WTC11 (cell line): ENCODE results near the gene FAN1. TPM values are rescaled to one million over a fixed set of nuclear protein-coding genes. Genes with fewer than 3 reads are reported as not detected.

ENCODE experiments used
- ATAC-seq: fragments of 200-7000 bp; cut with Tn5 transposase; 2 replicates; pipeline ENCODE4 v1.10.0; 2021; ENCODE audit warnings: mild to moderate bottlenecking, moderate library complexity
- CTCF ChIA-PET: fragments of 300-600 bp; sonication (Branson Sonifier 250); formaldehyde crosslinking; loops from one replicate; lab custom pipeline; 2021; ENCODE audit warnings: antibody characterized with exemption; lab: Charles Lee
- POLR2A ChIA-PET: fragments of 350-600 bp; sonication (Branson Sonifier 250); formaldehyde crosslinking; loops from one replicate; lab custom pipeline; 2021; ENCODE audit warnings: antibody characterized with exemption; lab: Charles Lee
- DNase-seq: peaks from one replicate; pipeline ENCODE4 v3.0.0; 2021; ENCODE audit warnings: low spot score
- H3K27ac Mint-ChIP-seq: 2 replicates; pipeline ENCODE4 v1.8.0; 2021; ENCODE audit warnings: mixed read lengths
- H3K27me3 Mint-ChIP-seq: 2 replicates; pipeline ENCODE4 v1.8.0; 2021; ENCODE audit warnings: low read depth, mild to moderate bottlenecking, moderate library complexity, mixed read lengths
- H3K36me3 Mint-ChIP-seq: 2 replicates; pipeline ENCODE4 v1.8.0; 2021; ENCODE audit warnings: mixed read lengths
- H3K4me1 Mint-ChIP-seq: 2 replicates; pipeline ENCODE4 v1.8.0; 2022; ENCODE audit warnings: mixed read lengths
- H3K4me3 Mint-ChIP-seq: 2 replicates; pipeline ENCODE4 v1.8.0; 2021; ENCODE audit warnings: mild to moderate bottlenecking, moderate library complexity, mixed read lengths
- H3K9me3 Mint-ChIP-seq: 2 replicates; pipeline ENCODE4 v1.8.0; 2021; ENCODE audit warnings: mixed read lengths
- JAZF1 ChIP-seq: fragments of 250-450 bp; sonication (Bioruptor Pico); IDR thresholded peaks from 2 replicates; pipeline ENCODE4 v1.9.0; 2021; ENCODE audit warnings: moderate library complexity, mild to moderate bottlenecking, inconsistent platforms
- NR1H2 ChIP-seq: sonication (generic); formaldehyde crosslinking; IDR thresholded peaks from 2 replicates; pipeline ENCODE4 v1.9.0; 2021; ENCODE audit warnings: mild to moderate bottlenecking, moderate library complexity, missing genetic modification reagents
- PRRX2 ChIP-seq: fragments of 250-450 bp; sonication (Bioruptor Pico); IDR thresholded peaks from 2 replicates; pipeline ENCODE4 v1.8.0; 2021; ENCODE audit warnings: mild to moderate bottlenecking
- TP53 ChIP-seq: sonication (generic); formaldehyde crosslinking; IDR thresholded peaks from 2 replicates; pipeline ENCODE4 v1.8.1; 2023; ENCODE audit warnings: mild to moderate bottlenecking, missing genetic modification reagents
- ZNF232 ChIP-seq: sonication (generic); formaldehyde crosslinking; IDR thresholded peaks from 2 replicates; pipeline ENCODE4 v1.8.0; 2022; ENCODE audit warnings: mild to moderate bottlenecking, missing genetic modification reagents
- ZNF317 ChIP-seq: sonication (generic); formaldehyde crosslinking; IDR thresholded peaks from 2 replicates; pipeline ENCODE4 v1.8.1; 2023; ENCODE audit warnings: low read depth, mild to moderate bottlenecking, moderate library complexity, missing genetic modification reagents, borderline replicate concordance
- total RNA-seq: library from RNA; stranded (reverse); gene quantifications from 3 replicates; pipeline ENCODE4 v1.2.3, GENCODE V29; 2021
- TF ChIP-seq, protein P1 (sequence below): sonication (generic); formaldehyde crosslinking; IDR thresholded peaks from 2 replicates; pipeline ENCODE4 v1.8.0; 2022; ENCODE audit warnings: mild to moderate bottlenecking, missing genetic modification reagents
- TF ChIP-seq, protein P2 (sequence below): sonication (generic); formaldehyde crosslinking; IDR thresholded peaks from 2 replicates; pipeline ENCODE4 v1.8.1; 2022; ENCODE audit warnings: mild to moderate bottlenecking, moderate library complexity, missing genetic modification reagents
- TF ChIP-seq, protein P3 (sequence below): sonication (generic); formaldehyde crosslinking; IDR thresholded peaks from 2 replicates; pipeline ENCODE4 v1.8.1; 2023; ENCODE audit warnings: mild to moderate bottlenecking, moderate library complexity, missing genetic modification reagents
- TF ChIP-seq, protein P4 (sequence below): fragments of 250-450 bp; sonication (Bioruptor Pico); IDR thresholded peaks from 2 replicates; pipeline ENCODE4 v1.9.0; 2021; ENCODE audit warnings: mild to moderate bottlenecking
- TF ChIP-seq, protein P5 (sequence below): sonication (generic); formaldehyde crosslinking; IDR thresholded peaks from 2 replicates; pipeline ENCODE4 v1.8.1; 2022; ENCODE audit warnings: mild to moderate bottlenecking, missing genetic modification reagents, moderate library complexity, borderline replicate concordance
- TF ChIP-seq, protein P6 (sequence below): fragments of 250-450 bp; sonication (Bioruptor Pico); IDR thresholded peaks from 2 replicates; pipeline ENCODE4 v2.1.2; 2022; ENCODE audit warnings: mild to moderate bottlenecking, moderate library complexity
- TF ChIP-seq, protein P7 (sequence below): sonication (generic); formaldehyde crosslinking; IDR thresholded peaks from 2 replicates; pipeline ENCODE4 v1.8.0; 2023; ENCODE audit warnings: missing genetic modification reagents, mild to moderate bottlenecking, borderline replicate concordance
- TF ChIP-seq, protein P8 (sequence below): sonication (generic); formaldehyde crosslinking; conservative IDR thresholded peaks from 2 replicates; pipeline ENCODE4 v1.8.1; 2023; ENCODE audit warnings: mild to moderate bottlenecking, low read depth, missing genetic modification reagents, moderate library complexity
- TF ChIP-seq, protein P9 (sequence below): sonication (generic); formaldehyde crosslinking; IDR thresholded peaks from 2 replicates; pipeline ENCODE4 v1.8.1; 2023; ENCODE audit warnings: mild to moderate bottlenecking, missing genetic modification reagents

FAN1 gene
- total RNA-seq, 1 experiment from 2014 or later = 22.8 TPM

DNA sequence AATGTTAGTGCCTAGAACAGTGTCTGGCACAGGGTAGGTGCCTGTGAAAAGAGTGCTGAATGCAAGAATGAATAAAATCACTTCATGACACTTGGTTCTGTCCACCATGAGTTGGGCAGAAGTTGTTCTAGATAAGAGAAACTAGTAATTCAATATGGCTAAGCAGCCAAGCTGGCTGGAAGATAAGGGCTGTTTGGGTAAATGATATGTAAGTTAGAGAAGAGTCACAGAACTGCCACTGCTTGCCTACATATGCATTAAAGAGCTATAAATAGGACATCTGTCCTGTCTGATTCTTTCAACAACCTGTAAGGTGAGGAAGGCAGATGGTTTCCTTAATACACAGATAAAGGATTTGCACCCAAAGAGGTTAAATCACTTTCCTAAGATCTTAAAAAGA, 74.6 kb downstream of the FAN1 start:
- Mint-ChIP-seq H3K4me1 (peaks cover 14% of the 10 kb centered on the region), H3K4me3 (no peak overlapping the region), H3K9me3 (no peaks in the 10 kb centered on the region), H3K27ac (no peak overlapping the region), H3K27me3 (no peaks in the 10 kb centered on the region), H3K36me3 (peaks cover 7% of the 10 kb centered on the region; the same call in 1 of the 2 replicates)
- CTCF ChIA-PET = no interaction called here
- ATAC-seq = no peak
- TF ChIP-seq, protein P1, sequence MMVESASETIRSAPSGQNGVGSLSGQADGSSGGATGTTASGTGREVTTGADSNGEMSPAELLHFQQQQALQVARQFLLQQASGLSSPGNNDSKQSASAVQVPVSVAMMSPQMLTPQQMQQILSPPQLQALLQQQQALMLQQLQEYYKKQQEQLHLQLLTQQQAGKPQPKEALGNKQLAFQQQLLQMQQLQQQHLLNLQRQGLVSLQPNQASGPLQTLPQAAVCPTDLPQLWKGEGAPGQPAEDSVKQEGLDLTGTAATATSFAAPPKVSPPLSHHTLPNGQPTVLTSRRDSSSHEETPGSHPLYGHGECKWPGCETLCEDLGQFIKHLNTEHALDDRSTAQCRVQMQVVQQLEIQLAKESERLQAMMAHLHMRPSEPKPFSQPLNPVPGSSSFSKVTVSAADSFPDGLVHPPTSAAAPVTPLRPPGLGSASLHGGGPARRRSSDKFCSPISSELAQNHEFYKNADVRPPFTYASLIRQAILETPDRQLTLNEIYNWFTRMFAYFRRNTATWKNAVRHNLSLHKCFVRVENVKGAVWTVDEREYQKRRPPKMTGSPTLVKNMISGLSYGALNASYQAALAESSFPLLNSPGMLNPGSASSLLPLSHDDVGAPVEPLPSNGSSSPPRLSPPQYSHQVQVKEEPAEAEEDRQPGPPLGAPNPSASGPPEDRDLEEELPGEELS (CRISPR knock-in tag) = no peak
- TF ChIP-seq TP53 (CRISPR knock-in tag) (no peak), NR1H2 (CRISPR knock-in tag) (no peak)
- TF ChIP-seq, protein P2, sequence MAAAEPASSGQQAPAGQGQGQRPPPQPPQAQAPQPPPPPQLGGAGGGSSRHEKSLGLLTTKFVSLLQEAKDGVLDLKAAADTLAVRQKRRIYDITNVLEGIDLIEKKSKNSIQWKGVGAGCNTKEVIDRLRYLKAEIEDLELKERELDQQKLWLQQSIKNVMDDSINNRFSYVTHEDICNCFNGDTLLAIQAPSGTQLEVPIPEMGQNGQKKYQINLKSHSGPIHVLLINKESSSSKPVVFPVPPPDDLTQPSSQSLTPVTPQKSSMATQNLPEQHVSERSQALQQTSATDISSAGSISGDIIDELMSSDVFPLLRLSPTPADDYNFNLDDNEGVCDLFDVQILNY (CRISPR knock-in tag) = no peak
- TF ChIP-seq, protein P3, sequence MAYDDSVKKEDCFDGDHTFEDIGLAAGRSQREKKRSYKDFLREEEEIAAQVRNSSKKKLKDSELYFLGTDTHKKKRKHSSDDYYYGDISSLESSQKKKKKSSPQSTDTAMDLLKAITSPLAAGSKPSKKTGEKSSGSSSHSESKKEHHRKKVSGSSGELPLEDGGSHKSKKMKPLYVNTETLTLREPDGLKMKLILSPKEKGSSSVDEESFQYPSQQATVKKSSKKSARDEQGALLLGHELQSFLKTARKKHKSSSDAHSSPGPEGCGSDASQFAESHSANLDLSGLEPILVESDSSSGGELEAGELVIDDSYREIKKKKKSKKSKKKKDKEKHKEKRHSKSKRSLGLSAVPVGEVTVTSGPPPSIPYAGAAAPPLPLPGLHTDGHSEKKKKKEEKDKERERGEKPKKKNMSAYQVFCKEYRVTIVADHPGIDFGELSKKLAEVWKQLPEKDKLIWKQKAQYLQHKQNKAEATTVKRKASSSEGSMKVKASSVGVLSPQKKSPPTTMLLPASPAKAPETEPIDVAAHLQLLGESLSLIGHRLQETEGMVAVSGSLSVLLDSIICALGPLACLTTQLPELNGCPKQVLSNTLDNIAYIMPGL = no peak
- TF ChIP-seq, protein P4, sequence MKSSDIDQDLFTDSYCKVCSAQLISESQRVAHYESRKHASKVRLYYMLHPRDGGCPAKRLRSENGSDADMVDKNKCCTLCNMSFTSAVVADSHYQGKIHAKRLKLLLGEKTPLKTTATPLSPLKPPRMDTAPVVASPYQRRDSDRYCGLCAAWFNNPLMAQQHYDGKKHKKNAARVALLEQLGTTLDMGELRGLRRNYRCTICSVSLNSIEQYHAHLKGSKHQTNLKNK = no peak
- TF ChIP-seq, protein P5, sequence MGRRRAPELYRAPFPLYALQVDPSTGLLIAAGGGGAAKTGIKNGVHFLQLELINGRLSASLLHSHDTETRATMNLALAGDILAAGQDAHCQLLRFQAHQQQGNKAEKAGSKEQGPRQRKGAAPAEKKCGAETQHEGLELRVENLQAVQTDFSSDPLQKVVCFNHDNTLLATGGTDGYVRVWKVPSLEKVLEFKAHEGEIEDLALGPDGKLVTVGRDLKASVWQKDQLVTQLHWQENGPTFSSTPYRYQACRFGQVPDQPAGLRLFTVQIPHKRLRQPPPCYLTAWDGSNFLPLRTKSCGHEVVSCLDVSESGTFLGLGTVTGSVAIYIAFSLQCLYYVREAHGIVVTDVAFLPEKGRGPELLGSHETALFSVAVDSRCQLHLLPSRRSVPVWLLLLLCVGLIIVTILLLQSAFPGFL (CRISPR knock-in tag) = no peak
- no peak for DNase-seq
- POLR2A ChIA-PET = no interaction called here

DNA sequence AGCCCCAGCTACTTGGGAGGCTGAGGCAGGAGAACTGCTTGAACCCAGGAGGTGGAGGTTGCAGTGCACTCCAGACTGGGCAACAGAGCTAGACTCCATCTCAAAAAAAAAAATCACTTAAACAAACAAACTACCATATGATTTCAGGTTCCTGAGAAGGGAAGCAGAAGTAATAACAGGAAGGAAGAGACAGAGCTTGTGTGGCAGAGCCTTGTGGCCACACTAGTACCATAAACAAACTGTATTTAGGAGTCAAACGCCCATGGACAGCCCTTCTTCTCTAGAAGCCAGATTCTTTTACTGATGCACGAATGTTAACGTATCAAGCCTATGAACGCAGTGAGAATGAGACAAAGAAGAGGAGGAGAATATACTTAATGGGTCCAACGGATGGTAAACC, 75.7 kb downstream of the FAN1 start:
- ATAC-seq = no peak
- TF ChIP-seq, protein P6, sequence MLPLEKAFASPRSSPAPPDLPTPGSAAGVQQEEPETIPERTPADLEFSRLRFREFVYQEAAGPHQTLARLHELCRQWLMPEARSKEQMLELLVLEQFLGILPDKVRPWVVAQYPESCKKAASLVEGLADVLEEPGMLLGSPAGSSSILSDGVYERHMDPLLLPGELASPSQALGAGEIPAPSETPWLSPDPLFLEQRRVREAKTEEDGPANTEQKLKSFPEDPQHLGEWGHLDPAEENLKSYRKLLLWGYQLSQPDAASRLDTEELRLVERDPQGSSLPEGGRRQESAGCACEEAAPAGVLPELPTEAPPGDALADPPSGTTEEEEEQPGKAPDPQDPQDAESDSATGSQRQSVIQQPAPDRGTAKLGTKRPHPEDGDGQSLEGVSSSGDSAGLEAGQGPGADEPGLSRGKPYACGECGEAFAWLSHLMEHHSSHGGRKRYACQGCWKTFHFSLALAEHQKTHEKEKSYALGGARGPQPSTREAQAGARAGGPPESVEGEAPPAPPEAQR = no peak
- TF ChIP-seq, protein P7, sequence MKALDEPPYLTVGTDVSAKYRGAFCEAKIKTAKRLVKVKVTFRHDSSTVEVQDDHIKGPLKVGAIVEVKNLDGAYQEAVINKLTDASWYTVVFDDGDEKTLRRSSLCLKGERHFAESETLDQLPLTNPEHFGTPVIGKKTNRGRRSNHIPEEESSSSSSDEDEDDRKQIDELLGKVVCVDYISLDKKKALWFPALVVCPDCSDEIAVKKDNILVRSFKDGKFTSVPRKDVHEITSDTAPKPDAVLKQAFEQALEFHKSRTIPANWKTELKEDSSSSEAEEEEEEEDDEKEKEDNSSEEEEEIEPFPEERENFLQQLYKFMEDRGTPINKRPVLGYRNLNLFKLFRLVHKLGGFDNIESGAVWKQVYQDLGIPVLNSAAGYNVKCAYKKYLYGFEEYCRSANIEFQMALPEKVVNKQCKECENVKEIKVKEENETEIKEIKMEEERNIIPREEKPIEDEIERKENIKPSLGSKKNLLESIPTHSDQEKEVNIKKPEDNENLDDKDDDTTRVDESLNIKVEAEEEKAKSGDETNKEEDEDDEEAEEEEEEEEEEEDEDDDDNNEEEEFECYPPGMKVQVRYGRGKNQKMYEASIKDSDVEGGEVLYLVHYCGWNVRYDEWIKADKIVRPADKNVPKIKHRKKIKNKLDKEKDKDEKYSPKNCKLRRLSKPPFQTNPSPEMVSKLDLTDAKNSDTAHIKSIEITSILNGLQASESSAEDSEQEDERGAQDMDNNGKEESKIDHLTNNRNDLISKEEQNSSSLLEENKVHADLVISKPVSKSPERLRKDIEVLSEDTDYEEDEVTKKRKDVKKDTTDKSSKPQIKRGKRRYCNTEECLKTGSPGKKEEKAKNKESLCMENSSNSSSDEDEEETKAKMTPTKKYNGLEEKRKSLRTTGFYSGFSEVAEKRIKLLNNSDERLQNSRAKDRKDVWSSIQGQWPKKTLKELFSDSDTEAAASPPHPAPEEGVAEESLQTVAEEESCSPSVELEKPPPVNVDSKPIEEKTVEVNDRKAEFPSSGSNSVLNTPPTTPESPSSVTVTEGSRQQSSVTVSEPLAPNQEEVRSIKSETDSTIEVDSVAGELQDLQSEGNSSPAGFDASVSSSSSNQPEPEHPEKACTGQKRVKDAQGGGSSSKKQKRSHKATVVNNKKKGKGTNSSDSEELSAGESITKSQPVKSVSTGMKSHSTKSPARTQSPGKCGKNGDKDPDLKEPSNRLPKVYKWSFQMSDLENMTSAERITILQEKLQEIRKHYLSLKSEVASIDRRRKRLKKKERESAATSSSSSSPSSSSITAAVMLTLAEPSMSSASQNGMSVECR (CRISPR knock-in tag) = no peak
- no peak for TF ChIP-seq PRRX2 (CRISPR knock-in tag)
- TF ChIP-seq, protein P8, sequence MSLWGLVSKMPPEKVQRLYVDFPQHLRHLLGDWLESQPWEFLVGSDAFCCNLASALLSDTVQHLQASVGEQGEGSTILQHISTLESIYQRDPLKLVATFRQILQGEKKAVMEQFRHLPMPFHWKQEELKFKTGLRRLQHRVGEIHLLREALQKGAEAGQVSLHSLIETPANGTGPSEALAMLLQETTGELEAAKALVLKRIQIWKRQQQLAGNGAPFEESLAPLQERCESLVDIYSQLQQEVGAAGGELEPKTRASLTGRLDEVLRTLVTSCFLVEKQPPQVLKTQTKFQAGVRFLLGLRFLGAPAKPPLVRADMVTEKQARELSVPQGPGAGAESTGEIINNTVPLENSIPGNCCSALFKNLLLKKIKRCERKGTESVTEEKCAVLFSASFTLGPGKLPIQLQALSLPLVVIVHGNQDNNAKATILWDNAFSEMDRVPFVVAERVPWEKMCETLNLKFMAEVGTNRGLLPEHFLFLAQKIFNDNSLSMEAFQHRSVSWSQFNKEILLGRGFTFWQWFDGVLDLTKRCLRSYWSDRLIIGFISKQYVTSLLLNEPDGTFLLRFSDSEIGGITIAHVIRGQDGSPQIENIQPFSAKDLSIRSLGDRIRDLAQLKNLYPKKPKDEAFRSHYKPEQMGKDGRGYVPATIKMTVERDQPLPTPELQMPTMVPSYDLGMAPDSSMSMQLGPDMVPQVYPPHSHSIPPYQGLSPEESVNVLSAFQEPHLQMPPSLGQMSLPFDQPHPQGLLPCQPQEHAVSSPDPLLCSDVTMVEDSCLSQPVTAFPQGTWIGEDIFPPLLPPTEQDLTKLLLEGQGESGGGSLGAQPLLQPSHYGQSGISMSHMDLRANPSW = no peak
- TF ChIP-seq, protein P9, sequence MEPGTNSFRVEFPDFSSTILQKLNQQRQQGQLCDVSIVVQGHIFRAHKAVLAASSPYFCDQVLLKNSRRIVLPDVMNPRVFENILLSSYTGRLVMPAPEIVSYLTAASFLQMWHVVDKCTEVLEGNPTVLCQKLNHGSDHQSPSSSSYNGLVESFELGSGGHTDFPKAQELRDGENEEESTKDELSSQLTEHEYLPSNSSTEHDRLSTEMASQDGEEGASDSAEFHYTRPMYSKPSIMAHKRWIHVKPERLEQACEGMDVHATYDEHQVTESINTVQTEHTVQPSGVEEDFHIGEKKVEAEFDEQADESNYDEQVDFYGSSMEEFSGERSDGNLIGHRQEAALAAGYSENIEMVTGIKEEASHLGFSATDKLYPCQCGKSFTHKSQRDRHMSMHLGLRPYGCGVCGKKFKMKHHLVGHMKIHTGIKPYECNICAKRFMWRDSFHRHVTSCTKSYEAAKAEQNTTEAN = no peak
- TF ChIP-seq ZNF232 (CRISPR knock-in tag) = no peak
- TF ChIP-seq ZNF317 = no peak
- no peak for TF ChIP-seq JAZF1 (CRISPR knock-in tag)
- TF ChIP-seq, protein P1 (CRISPR knock-in tag) = no peak

More for the DNA sequence above, 75.7 kb downstream of the FAN1 start:
- H3K4me1 Mint-ChIP-seq = peaks cover 14% of the 10 kb centered on the region
- DNase-seq = no peak
- H3K9me3 Mint-ChIP-seq = no peaks in the 10 kb centered on the region
- no peak overlapping the region for H3K4me3 Mint-ChIP-seq
- POLR2A ChIA-PET = no interaction called here
- no peak overlapping the region for H3K27ac Mint-ChIP-seq
- CTCF ChIA-PET = no interaction called here
- no peaks in the 10 kb centered on the region for H3K27me3 Mint-ChIP-seq
- H3K36me3 Mint-ChIP-seq = peaks cover 4% of the 10 kb centered on the region; the same call in 1 of the 2 replicates
